Activated naive CD8-positive, alpha-beta T cell treated with anti-CD3 and anti-CD28 coated beads, Interleukin-2, amount 50 U/mL, for 24 hours (primary cell): Measurements from ENCODE around the gene DNAJB2.
A peak's percentile ranks its signal among the peaks of the same experiment; 100 is the strongest.

Experiments
- ATAC-seq: fragments of 150-1000 bp; cut with Tn5 transposase; one replicate; pipeline ENCODE4 v1.10.0; 2021
- DNase-seq: peaks from one replicate; pipeline ENCODE4 v3.0.0; 2021
- H3K27ac Mint-ChIP-seq: one replicate; pipeline ENCODE4 v1.8.0; 2021; ENCODE audit warnings: mild to moderate bottlenecking, mixed read lengths
- H3K27me3 Mint-ChIP-seq: one replicate; pipeline ENCODE4 v1.8.0; 2021; ENCODE audit warnings: mixed read lengths
- H3K36me3 Mint-ChIP-seq: one replicate; pipeline ENCODE4 v1.8.0; 2021; ENCODE audit warnings: low read depth, mixed read lengths
- H3K4me1 Mint-ChIP-seq: one replicate; pipeline ENCODE4 v1.8.0; 2021; ENCODE audit warnings: mixed read lengths
- H3K4me3 Mint-ChIP-seq: one replicate; pipeline ENCODE4 v1.8.0; 2021; ENCODE audit warnings: mild to moderate bottlenecking, moderate library complexity, mixed read lengths
- H3K9me3 Mint-ChIP-seq: one replicate; pipeline ENCODE4 v1.8.0; 2021; ENCODE audit warnings: mixed read lengths

Gene DNAJB2

DNA sequence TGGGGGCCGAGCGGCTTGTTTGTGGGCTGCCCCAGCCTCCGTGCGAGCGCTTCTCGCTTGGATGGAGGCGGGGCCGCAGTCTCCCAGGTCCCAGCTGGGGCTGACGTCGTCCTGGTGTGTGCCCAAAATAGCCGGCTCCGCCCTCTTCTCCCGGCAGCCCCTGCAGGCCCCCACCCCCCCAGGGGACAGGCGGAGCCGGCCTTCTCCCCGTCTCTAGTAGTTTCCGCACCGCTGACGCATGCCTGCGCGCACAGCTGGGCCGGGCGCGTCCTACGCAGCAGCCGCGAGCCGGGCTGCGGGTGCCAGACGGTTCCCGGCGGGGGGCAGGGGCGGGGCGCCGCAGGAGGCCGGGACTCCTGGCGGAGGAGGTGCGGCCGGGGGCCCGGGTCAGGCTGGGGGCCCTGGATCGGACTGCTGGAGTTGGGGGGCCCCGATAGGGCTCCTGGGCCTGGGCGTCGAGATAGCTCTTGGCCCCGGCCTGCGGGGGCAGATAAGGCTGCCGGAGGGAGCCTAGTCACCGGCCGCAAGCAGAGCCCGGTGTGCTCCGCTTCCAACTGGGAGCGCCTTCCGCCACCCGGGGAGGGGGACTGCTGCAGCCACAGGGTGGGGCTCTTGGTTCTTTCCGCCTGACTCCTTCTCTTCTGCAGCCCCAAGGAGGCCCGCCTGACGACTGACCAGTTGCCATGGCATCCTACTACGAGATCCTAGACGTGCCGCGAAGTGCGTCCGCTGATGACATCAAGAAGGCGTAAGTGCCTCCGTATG is at the start of gene DNAJB2:
DNAJB2 (plus strand) TSS at position 216 of the 765 bp plus-strand sequence; CDS start at position 684, 468 bp downstream.
- DNase-seq (peak; percentile 99), ATAC-seq (peak; percentile 89)
- H3K27ac Mint-ChIP-seq = peak within 1 kb of the TSS; percentile 86
- H3K9me3 Mint-ChIP-seq = no peaks in the 10 kb centered on the region
- H3K36me3 Mint-ChIP-seq = peaks cover 12% of the 10 kb centered on the region
- no peaks in the 10 kb centered on the region for H3K27me3 Mint-ChIP-seq
- H3K4me3 Mint-ChIP-seq = peak within 1 kb of the TSS; percentile 90
- H3K4me1 Mint-ChIP-seq = peaks cover 50% of the 10 kb centered on the region

- peaks cover 41% of the 10 kb centered on the region for H3K4me1 Mint-ChIP-seq
- H3K36me3 Mint-ChIP-seq = peaks cover 49% of the 10 kb centered on the region
- no peaks in the 10 kb centered on the region for H3K9me3 Mint-ChIP-seq
- peak; percentile 70 for DNase-seq
- H3K4me3 Mint-ChIP-seq = peak overlapping the region; percentile 100
- H3K27ac Mint-ChIP-seq = peak overlapping the region; percentile 100
- peak; percentile 27 for ATAC-seq
- H3K27me3 Mint-ChIP-seq = no peaks in the 10 kb centered on the region
Observed at GRCh38 chr2:219230059-219230540, 49.1 kb upstream of the DNAJB2 start.

DNA sequence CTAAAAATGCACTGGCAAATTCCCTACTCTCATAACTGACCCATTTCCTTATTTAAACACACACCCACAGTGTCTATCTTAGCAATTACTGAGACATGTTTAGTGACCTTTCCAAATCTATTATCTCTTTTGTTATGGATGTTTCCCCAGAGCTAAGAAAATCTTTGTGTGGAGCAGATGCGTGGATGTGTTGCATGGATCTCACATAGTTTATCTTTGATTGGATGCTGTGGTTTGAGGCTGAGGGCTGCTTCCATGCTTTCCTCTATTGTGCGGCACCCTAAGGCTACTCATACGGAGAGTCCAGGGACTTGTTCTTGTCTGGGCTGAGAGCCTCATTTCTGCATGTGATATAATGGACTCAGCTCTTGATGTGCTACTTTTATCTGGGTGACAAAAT is 44.8 kb upstream of the DNAJB2 start:
- Mint-ChIP-seq H3K4me3 (no peak overlapping the region), H3K4me1 (peaks cover 25% of the 10 kb centered on the region), H3K9me3 (no peaks in the 10 kb centered on the region), H3K36me3 (peaks cover 58% of the 10 kb centered on the region), H3K27me3 (no peaks in the 10 kb centered on the region), H3K27ac (no peak overlapping the region)
- DNase-seq (no peak), ATAC-seq (no peak)

DNA sequence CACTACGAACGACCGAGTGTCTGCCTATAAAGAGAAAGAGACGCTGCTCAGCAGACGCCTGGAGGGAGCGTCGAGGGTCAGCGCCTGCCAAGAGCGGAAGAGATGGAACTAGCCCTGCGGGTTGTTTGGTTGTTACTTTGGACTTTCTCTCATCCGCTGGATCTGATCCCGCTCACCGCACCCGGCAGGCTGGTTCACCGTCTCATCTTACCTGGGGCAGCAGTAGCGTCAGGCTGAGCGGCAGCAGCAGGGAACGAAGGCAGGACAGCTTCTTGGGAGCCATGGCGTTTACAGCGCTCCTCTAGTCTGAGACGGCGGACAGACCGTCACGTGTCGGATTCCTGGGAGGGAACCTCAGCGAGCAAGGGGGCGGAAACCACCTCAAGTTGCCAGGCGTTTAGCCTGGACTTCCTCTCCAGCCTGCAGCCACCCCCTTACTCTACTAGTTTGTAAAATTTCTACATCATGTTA is 35.8 kb upstream of the DNAJB2 start:
- peaks cover 19% of the 10 kb centered on the region for H3K36me3 Mint-ChIP-seq
- DNase-seq (no peak), ATAC-seq (no peak)
- no peak overlapping the region for H3K27ac Mint-ChIP-seq
- peaks cover 42% of the 10 kb centered on the region for H3K4me1 Mint-ChIP-seq
- H3K4me3 Mint-ChIP-seq = peak overlapping the region; percentile 49
- no peaks in the 10 kb centered on the region for H3K9me3 Mint-ChIP-seq
- H3K27me3 Mint-ChIP-seq = no peaks in the 10 kb centered on the region

DNA sequence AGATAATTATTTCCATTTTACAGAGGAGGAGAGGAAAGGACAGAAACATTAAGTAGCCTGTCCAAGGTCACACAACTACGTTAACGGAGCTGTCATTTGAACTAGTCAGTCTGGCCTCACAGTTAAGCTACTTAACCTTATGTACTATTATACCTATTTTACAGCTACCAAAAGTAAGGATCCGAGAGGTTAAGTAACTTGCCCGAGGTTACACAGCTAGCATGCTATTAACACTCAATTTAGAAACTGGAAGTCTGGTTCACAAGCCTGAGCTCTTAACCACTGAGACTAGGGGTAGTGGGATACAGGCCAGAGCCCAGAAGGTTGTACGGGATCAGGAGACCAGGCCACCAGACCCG is 34.4 kb upstream of the DNAJB2 start:
- H3K4me1 Mint-ChIP-seq = peaks cover 56% of the 10 kb centered on the region
- H3K4me3 Mint-ChIP-seq = peak overlapping the region; percentile 87

GRCh38 chr2:219245148-219245898 is 33.8 kb upstream of the DNAJB2 start, which contains the start of the genes GLB1L and STK16:
Gene GLB1L (minus strand): TSS chr2:219245444. CDS start chr2:219243573, 1,871 bp downstream.
Gene STK16 (plus strand): TSS chr2:219245479. CDS start chr2:219246000, 521 bp downstream.
- Mint-ChIP-seq H3K36me3 (peaks cover 34% of the 10 kb centered on the region), H3K4me1 (peaks cover 62% of the 10 kb centered on the region), H3K27me3 (no peaks in the 10 kb centered on the region), H3K27ac (peak within 1 kb of the TSS; percentile 94), H3K4me3 (peak within 1 kb of the TSS; percentile 87), H3K9me3 (no peaks in the 10 kb centered on the region)
- DNase-seq (peak; percentile 95), ATAC-seq (peak; percentile 59)

More for the DNA sequence above, 34.4 kb upstream of the DNAJB2 start:
- no peaks in the 10 kb centered on the region for H3K9me3 Mint-ChIP-seq
- no peak for DNase-seq
- H3K36me3 Mint-ChIP-seq = peaks cover 28% of the 10 kb centered on the region
- no peak for ATAC-seq
- peak overlapping the region; percentile 94 for H3K27ac Mint-ChIP-seq
- H3K27me3 Mint-ChIP-seq = no peaks in the 10 kb centered on the region

- peaks cover 67% of the 10 kb centered on the region for H3K4me1 Mint-ChIP-seq
- DNase-seq (peak; percentile 26), ATAC-seq (no peak)
- peak overlapping the region; percentile 94 for H3K27ac Mint-ChIP-seq
- H3K36me3 Mint-ChIP-seq = peaks cover 39% of the 10 kb centered on the region
- H3K4me3 Mint-ChIP-seq = peak overlapping the region; percentile 87
- no peaks in the 10 kb centered on the region for H3K27me3 Mint-ChIP-seq
- no peaks in the 10 kb centered on the region for H3K9me3 Mint-ChIP-seq
Observed at GRCh38 chr2:219245899-219246230, 33.3 kb upstream of the DNAJB2 start.

DNA sequence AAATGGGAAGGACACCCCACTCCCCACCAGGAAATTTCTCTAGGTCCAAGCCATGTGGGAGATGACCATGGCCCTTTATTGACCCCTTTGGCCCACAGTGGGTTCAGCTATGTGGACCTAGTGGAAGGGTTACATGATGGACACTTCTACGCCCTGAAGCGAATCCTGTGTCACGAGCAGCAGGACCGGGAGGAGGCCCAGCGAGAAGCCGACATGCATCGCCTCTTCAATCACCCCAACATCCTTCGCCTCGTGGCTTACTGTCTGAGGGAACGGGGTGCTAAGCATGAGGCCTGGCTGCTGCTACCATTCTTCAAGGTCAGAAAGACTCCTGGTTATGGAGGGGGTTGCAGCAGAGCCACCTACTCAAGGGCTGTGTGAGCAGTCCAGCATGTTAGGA is 32.6 kb upstream of the DNAJB2 start:
- DNase-seq = no peak
- Mint-ChIP-seq H3K9me3 (no peaks in the 10 kb centered on the region), H3K27me3 (no peaks in the 10 kb centered on the region), H3K27ac (peak overlapping the region; percentile 82), H3K36me3 (peaks cover 46% of the 10 kb centered on the region), H3K4me1 (peaks cover 74% of the 10 kb centered on the region), H3K4me3 (peak overlapping the region; percentile 87)
- ATAC-seq = no peak

DNA sequence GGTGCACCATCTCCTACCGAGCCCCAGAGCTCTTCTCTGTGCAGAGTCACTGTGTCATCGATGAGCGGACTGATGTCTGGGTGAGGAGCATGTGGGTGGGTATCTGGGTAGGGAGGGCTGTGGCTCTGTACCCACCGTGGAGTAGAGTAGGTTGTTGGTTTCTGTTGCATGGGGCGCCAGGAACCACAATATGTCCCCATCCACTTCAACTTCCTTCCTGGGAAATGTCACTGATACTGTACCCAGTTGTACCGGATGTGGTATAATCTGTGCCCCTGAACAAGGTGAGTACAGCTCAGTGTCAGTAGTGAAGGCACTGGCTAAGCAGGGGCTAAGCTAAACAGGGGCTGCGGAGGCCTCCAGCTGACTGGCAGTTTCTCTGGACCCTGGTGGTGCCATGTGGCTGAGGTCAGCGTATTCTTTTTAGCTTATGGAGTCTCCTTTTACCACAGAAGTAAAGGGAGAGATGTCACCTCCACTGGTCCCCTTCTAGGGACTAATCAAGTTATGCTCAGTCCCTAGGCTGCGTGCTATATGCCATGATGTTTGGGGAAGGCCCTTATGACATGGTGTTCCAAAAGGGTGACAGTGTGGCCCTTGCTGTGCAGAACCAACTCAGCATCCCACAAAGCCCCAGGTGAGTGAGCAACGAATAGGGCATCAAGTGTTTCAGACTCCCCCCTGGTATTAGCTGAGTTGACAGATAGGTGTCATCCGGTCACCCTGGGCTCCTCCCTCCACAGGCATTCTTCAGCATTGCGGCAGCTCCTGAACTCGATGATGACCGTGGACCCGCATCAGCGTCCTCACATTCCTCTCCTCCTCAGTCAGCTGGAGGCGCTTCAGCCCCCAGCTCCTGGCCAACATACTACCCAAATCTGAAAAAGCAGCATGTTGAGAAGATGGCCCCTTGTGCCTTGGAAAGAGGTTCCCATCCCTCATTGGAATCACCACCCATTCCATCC is 31.2 kb upstream of the DNAJB2 start:
- Mint-ChIP-seq H3K36me3 (peaks cover 60% of the 10 kb centered on the region), H3K4me3 (peak overlapping the region; percentile 87)
- DNase-seq = peak; percentile 64

DNA sequence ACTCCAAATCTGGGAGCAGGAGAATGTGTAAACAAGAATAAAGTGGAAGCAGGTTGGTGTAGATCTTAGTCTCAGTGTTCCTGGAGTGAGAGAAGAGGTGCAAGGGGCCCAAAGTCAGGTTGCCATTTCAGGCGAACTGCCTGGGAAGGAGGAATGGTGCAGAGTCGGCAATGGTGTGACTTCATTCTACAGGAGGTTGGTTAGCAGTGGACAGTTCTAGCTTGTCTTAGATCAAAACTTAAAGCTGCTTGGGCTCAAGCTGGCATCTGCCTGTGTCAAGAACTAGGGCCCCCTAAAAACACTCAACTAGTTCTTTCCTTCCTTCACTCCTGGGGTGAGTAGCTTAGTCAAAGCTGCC is 30.3 kb upstream of the DNAJB2 start:
- peak overlapping the region; percentile 87 for H3K4me3 Mint-ChIP-seq
- H3K36me3 Mint-ChIP-seq = peaks cover 64% of the 10 kb centered on the region
- no peaks in the 10 kb centered on the region for H3K27me3 Mint-ChIP-seq
- DNase-seq (no peak), ATAC-seq (no peak)
- H3K4me1 Mint-ChIP-seq = peaks cover 81% of the 10 kb centered on the region
- H3K27ac Mint-ChIP-seq = peak overlapping the region; percentile 87
- H3K9me3 Mint-ChIP-seq = no peaks in the 10 kb centered on the region

More for the DNA sequence above, 31.2 kb upstream of the DNAJB2 start:
- peak; percentile 82 for ATAC-seq
- Mint-ChIP-seq H3K27me3 (no peaks in the 10 kb centered on the region), H3K4me1 (peaks cover 87% of the 10 kb centered on the region), H3K9me3 (no peaks in the 10 kb centered on the region), H3K27ac (peak overlapping the region; percentile 82)

DNA sequence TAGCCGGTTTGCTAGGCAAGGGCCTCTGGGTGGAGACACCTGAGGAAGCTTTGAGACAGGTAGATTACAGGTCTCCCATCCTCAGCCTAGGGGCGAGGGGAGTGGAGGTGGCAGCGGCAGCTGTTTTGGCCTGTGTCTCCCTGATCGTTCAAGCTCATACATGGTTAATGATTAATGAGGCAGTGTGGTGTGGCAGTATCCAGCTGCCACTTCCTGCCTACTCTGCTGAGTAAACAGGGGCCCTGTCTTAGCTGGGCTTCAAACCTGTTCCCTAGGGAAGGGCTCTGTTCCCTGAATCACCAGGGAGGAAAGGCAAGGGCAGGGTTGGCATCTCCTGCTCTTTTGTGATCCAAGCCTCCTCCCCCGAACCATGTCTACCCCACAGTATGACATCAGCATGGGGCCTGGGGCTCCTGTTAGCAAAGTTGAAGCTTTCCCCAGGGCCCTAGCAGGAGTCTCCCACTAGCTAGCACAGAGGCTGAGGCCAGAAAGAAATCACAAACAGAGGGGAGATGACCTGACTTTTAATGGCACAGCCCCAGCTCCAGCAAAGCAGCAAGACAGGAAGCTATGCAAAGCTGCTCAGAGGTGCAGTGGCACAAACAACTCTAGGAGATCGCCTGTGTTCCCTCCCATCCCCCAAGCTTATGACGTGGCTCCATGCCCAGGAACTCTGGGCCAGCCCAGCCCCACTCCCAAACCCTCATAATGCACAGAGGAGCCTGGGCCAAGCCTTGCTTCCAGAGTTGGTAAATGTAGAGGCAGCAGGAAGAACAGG is 29.8 kb upstream of the DNAJB2 start:
- ATAC-seq (no peak), DNase-seq (peak; percentile 39)
- peak overlapping the region; percentile 87 for H3K4me3 Mint-ChIP-seq
- H3K36me3 Mint-ChIP-seq = peaks cover 64% of the 10 kb centered on the region
- H3K9me3 Mint-ChIP-seq = no peaks in the 10 kb centered on the region
- peaks cover 77% of the 10 kb centered on the region for H3K4me1 Mint-ChIP-seq
- H3K27ac Mint-ChIP-seq = peak overlapping the region; percentile 87
- no peaks in the 10 kb centered on the region for H3K27me3 Mint-ChIP-seq

- peaks cover 78% of the 10 kb centered on the region for H3K4me1 Mint-ChIP-seq
- peak overlapping the region; percentile 87 for H3K27ac Mint-ChIP-seq
- ATAC-seq (no peak), DNase-seq (no peak)
- H3K4me3 Mint-ChIP-seq = peak overlapping the region; percentile 87
- peaks cover 64% of the 10 kb centered on the region for H3K36me3 Mint-ChIP-seq
- H3K9me3 Mint-ChIP-seq = no peaks in the 10 kb centered on the region
- H3K27me3 Mint-ChIP-seq = no peaks in the 10 kb centered on the region
Observed at GRCh38 chr2:219250049-219250781, 29.0 kb upstream of the DNAJB2 start.

DNA sequence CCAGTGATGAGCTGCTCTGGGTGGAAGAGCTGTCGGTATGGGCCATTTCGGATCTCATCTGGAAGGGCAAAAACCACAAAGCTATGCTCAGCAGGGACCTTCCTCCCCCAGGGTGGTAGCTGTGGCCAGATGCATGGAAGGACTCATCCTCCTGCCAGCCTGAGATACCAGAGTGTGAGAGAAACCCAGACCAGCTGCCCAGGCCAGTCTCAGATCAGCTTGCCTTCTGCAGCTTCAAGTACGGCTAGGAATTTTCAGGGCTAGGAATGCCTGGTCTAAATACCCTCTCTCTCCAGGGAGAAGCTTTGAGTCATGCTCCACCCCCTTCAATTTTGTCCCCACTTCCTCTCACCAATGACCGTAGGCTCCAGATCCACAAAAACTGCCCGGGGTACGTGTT is 27.5 kb upstream of the DNAJB2 start:
- DNase-seq (no peak), ATAC-seq (no peak)
- H3K4me3 Mint-ChIP-seq = peak overlapping the region; percentile 87
- no peaks in the 10 kb centered on the region for H3K27me3 Mint-ChIP-seq
- H3K27ac Mint-ChIP-seq = peak overlapping the region; percentile 92
- peaks cover 59% of the 10 kb centered on the region for H3K36me3 Mint-ChIP-seq
- peaks cover 78% of the 10 kb centered on the region for H3K4me1 Mint-ChIP-seq
- H3K9me3 Mint-ChIP-seq = no peaks in the 10 kb centered on the region
